T-cell (primary cell): ENCODE measurements around the gene ZNF484. TPM values are rescaled to one million over a fixed set of nuclear protein-coding genes. Genes with fewer than 3 reads are reported as not detected.
"Not testable (repeated sequence)": the region's sequence is repeated elsewhere in the genome, so short reads cannot be mapped to it uniquely, and the experiment has no call there.

Experiments
- ATAC-seq, 4 experiments: fragments of 200-7000 bp in 3 of 4; fragments of 150-1000 bp in 1 of 4; cut with Tn5 transposase; replicated peaks in 1 of 4; 1 replicate in 3 of 4; 2 replicates in 1 of 4; pipeline ENCODE4 v1.10.0; 2021; ENCODE audit warnings: moderate library complexity in 3 of 4, mild to moderate bottlenecking in 2 of 4, moderate number of reproducible peaks in 1 of 4
- CTCF ChIA-PET, 2 donors: fragments of 300-600 bp; sonication (Branson Sonifier 250); formaldehyde crosslinking; loops; one replicate each; lab custom pipeline; 2022; ENCODE audit warnings: antibody characterized with exemption in 2 of 2; lab: Charles Lee
- POLR2A ChIA-PET, 2 donors: fragments of 300-600 bp; sonication (Branson Sonifier 250); formaldehyde crosslinking; loops; one replicate each; lab custom pipeline; 2022; ENCODE audit warnings: antibody characterized with exemption in 2 of 2; lab: Charles Lee
- DNase-seq, 35 experiments: peaks; one replicate each; pipeline versions ENCODE4 v3.0.0 to v3.0.0-alpha.2; 2013 to 2023
- H3K27ac ChIP-seq: one replicate; pipeline ENCODE4 v1.5.1; 2013; ENCODE audit warnings: low read length
- H3K27me3 ChIP-seq, 2 experiments: replicated peaks in 1 of 2; 1 replicate in 1 of 2; 2 replicates in 1 of 2; pipeline versions ENCODE4 v1.6.1 to v1.7.0; 2013; ENCODE audit warnings: low read length in 1 of 2, mixed read lengths in 1 of 2; ENCODE audit not compliant: control insufficient read depth in 2 of 2, insufficient read depth in 2 of 2; ENCODE audit errors: extremely low read depth in 1 of 2
- H3K36me3 ChIP-seq, 2 donors: 1 replicate in 1 of 2; 2 replicates in 1 of 2; pipeline versions ENCODE4 v1.6.1 to v1.7.0; 2013; ENCODE audit warnings: low read length in 1 of 2; ENCODE audit not compliant: control insufficient read depth in 2 of 2, insufficient read depth in 1 of 2; ENCODE audit errors: extremely low read depth in 1 of 2
- H3K4me1 ChIP-seq, 2 experiments: 1 replicate in 1 of 2; 2 replicates in 1 of 2; pipeline versions ENCODE4 v1.6.1 to v1.7.0; 2013; ENCODE audit warnings: low read length in 2 of 2, mixed read lengths in 1 of 2; ENCODE audit not compliant: insufficient read depth in 2 of 2, control insufficient read depth in 1 of 2; ENCODE audit errors: extremely low read depth in 1 of 2
- H3K4me3 ChIP-seq, 2 donors: 1 replicate in 1 of 2; 2 replicates in 1 of 2; pipeline versions ENCODE4 v1.5.1 to v1.7.0; 2013; ENCODE audit warnings: mild to moderate bottlenecking in 2 of 2, low read length in 1 of 2, moderate library complexity in 1 of 2; ENCODE audit not compliant: control insufficient read depth in 1 of 2; ENCODE audit errors: extremely low read depth in 1 of 2
- H3K9me3 ChIP-seq: 2 replicates; pipeline ENCODE4 v1.7.0; 2013
- H3K27ac Mint-ChIP-seq, 2 donors: one replicate each; pipeline ENCODE4 v1.8.0; 2020 to 2021; ENCODE audit warnings: mild to moderate bottlenecking in 2 of 2, mixed read lengths in 2 of 2
- H3K27me3 Mint-ChIP-seq, 2 donors: one replicate each; pipeline ENCODE4 v1.8.0; 2021 to 2022; ENCODE audit warnings: mixed read lengths in 2 of 2
- H3K36me3 Mint-ChIP-seq: one replicate; pipeline ENCODE4 v1.8.0; 2021; ENCODE audit warnings: mixed read lengths
- H3K4me1 Mint-ChIP-seq, 3 donors: one replicate each; pipeline ENCODE4 v1.8.0; 2020 to 2022; ENCODE audit warnings: mixed read lengths in 3 of 3, mild to moderate bottlenecking in 1 of 3
- H3K4me3 Mint-ChIP-seq, 3 donors: one replicate each; pipeline ENCODE4 v1.8.0; 2020 to 2022; ENCODE audit warnings: mild to moderate bottlenecking in 3 of 3, mixed read lengths in 3 of 3, moderate library complexity in 3 of 3
- H3K9me3 Mint-ChIP-seq, 3 donors: one replicate each; pipeline ENCODE4 v1.8.0; 2020 to 2022; ENCODE audit warnings: mixed read lengths in 3 of 3
- WGBS: methylation state at CpG from one replicate; pipeline ENCODE4 v1.1.5; 2013; ENCODE audit warnings: missing lambda C conversion rate; ENCODE audit not compliant: insufficient coverage; 5-methylcytosine and 5-hydroxymethylcytosine counted together
- total RNA-seq, 35 experiments: library from RNA in 6 of 35; stranded (reverse) in 6 of 35; fragments of 120-200 nt in 1 of 35; gene quantifications; one replicate each; pipeline versions ENCODE4 v1.2.1 to v1.2.4 and lab custom pipeline; 2013 to 2026

The ZNF484 gene
- total RNA-seq, 5 donors from 2014 or later (not counting 1 experiment from before 2014, with no cell fraction given) = 14.2 to 17.4 (median 16.4) TPM

DNA sequence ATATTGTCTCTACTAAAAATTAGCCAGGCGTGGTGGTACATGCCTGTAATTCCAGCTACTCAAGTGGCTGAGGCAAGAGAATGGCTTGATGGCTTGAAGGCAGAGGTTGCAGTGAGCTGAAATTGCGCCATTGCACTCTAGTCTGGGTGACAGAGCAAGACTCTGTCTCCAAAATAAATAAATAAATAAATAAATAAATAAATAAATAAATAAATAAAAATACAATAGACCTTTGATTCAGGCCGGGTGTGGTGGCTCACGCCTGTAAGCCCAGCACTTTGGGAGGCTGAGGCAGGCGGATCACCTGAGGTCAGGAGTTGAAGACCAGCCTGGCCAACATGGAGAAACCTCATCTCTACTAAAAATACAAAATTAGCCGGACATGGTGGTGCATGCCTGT lies 29.1 kb downstream of the ZNF484 start:
- H3K27me3 ChIP-seq, DNase-seq, ATAC-seq, H3K27me3 Mint-ChIP-seq, H3K4me1 Mint-ChIP-seq, CTCF ChIA-PET, H3K4me3 Mint-ChIP-seq, POLR2A ChIA-PET, H3K4me1 ChIP-seq, H3K27ac ChIP-seq, H3K27ac Mint-ChIP-seq: not testable (repeated sequence)
- H3K9me3 Mint-ChIP-seq = peaks cover 10 to 43% (median 33%) of the 10 kb centered on the region in 3 donors
- no CpG with 5 or more reads among the region's 6 CpGs for WGBS
- Histone ChIP-seq H3K9me3 (peaks cover 29% of the 10 kb centered on the region), H3K4me3 (peak overlapping the region in 1 of 2 donors; percentile 38), H3K36me3 (peaks cover 4 to 51% of the 10 kb centered on the region in 2 donors)
- peaks cover 92% of the 10 kb centered on the region for H3K36me3 Mint-ChIP-seq

DNA sequence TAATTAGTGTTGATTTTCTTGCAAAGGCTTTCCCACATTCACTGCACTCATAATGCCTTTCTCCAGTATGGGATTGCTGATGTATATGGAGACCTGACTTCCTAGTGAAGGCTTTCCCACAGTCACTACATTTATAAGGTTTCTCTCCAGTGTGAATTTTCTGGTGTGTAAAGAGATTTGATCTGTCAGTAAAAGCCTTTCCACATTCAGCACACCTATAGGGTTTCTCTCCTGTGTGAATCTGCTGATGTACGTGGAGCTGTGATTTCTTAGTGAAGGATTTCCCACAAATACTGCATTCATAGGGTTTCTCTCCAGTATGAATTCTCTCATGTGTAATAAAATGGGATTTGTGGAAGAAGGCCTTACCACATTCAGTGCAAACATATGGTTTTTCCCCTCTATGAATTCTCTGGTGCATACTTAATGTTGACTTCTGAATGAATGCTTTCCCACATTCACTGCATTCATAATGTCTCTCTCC lies 31.1 kb downstream of the ZNF484 start:
- no peak overlapping the region for H3K4me3 ChIP-seq
- Mint-ChIP-seq H3K4me1 (peaks cover 0 to 7% (median 5%) of the 10 kb centered on the region in 3 donors), H3K27me3 (no peaks in the 10 kb centered on the region), H3K27ac (no peak overlapping the region), H3K4me3 (no peak overlapping the region), H3K9me3 (peaks cover 10 to 50% (median 40%) of the 10 kb centered on the region in 3 donors), H3K36me3 (peaks cover 89% of the 10 kb centered on the region)
- no peaks in the 10 kb centered on the region for H3K27me3 ChIP-seq
- no peak for ATAC-seq
- peaks cover 29% of the 10 kb centered on the region for H3K9me3 ChIP-seq
- H3K4me1 ChIP-seq = no peaks in the 10 kb centered on the region
- peaks cover 4 to 37% of the 10 kb centered on the region in 2 donors for H3K36me3 ChIP-seq
- WGBS = no CpG with 5 or more reads among the region's 1 CpG
- DNase-seq = no peak
- H3K27ac ChIP-seq = no peak overlapping the region
- ChIA-PET CTCF (no interaction called here), POLR2A (no interaction called here)

DNA sequence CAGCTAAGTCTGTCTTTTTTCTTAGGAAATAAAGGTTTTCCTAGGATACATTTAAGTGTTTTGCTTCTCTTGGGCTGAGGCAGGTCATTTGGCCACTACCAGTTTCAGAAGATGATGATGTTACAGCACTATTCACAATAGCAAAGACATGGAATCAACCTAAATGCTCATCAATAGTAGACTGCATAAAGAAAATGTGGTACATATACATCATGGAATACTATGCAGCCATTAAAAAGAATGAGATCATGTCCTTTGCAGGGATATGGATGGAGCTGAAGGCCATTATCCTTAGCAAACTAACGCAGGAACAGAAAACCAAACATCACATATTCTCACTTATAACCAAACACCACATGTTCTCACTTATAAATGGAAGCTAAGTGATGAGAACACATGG lies 39.4 kb downstream of the ZNF484 start:
- H3K27me3 Mint-ChIP-seq, H3K27ac Mint-ChIP-seq, H3K27ac ChIP-seq, POLR2A ChIA-PET, H3K9me3 ChIP-seq, CTCF ChIA-PET, H3K4me1 Mint-ChIP-seq, H3K36me3 ChIP-seq, H3K4me1 ChIP-seq, H3K4me3 Mint-ChIP-seq, H3K27me3 ChIP-seq, ATAC-seq, H3K4me3 ChIP-seq, DNase-seq: not testable (repeated sequence)
- H3K9me3 Mint-ChIP-seq = peaks cover 4 to 54% (median 37%) of the 10 kb centered on the region in 3 donors
- WGBS = no CpG with 5 or more reads among the region's 1 CpG
- peaks cover 25% of the 10 kb centered on the region for H3K36me3 Mint-ChIP-seq

DNA sequence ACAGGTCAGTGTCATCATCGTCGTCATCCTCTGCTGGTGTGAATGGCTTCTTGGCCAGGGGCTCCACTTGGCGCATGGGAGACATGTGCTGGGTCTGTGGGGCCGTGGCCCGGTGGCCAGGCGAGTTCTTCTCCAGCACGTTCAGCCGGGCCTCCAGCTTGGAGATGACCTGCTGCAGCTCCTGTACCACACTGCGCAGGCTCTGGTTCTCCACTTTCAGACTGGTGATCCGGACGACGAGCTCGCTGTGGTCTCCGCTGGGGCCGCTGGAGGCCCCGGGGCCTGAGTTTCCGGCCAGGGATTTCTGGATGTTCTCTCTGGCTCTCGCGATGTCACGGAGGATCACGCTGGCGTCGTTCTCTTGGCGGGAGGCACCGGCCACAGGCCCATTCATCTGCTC lies 40.6 kb downstream of the ZNF484 start:
- H3K4me1 ChIP-seq = no peaks in the 10 kb centered on the region
- peaks cover 2% of the 10 kb centered on the region for H3K9me3 ChIP-seq
- peaks cover 16% of the 10 kb centered on the region for H3K36me3 Mint-ChIP-seq
- ATAC-seq (no peak), DNase-seq (no peak)
- POLR2A ChIA-PET = no interaction called here
- whole genome bisulfite sequencing = 97% methylated on average over 25 of the region's 25 CpGs
- H3K9me3 Mint-ChIP-seq = peaks cover 9 to 59% (median 40%) of the 10 kb centered on the region in 3 donors
- H3K27me3 Mint-ChIP-seq = no peaks in the 10 kb centered on the region
- no peak overlapping the region for H3K4me3 ChIP-seq
- no peaks in the 10 kb centered on the region for H3K4me1 Mint-ChIP-seq
- CTCF ChIA-PET = no interaction called here
- H3K36me3 ChIP-seq = no peaks in the 10 kb centered on the region
- H3K27ac Mint-ChIP-seq = no peak overlapping the region
- H3K27me3 ChIP-seq = no peaks in the 10 kb centered on the region
- H3K4me3 Mint-ChIP-seq = no peak overlapping the region
- no peak overlapping the region for H3K27ac ChIP-seq

- H3K9me3 ChIP-seq = no peaks in the 10 kb centered on the region
- H3K27me3 ChIP-seq = peaks cover 0 to 2% of the 10 kb centered on the region in 2 experiments
- H3K4me3 Mint-ChIP-seq = no peak overlapping the region
- peaks cover 0 to 3% of the 10 kb centered on the region in 2 donors for H3K27me3 Mint-ChIP-seq
- H3K36me3 ChIP-seq = no peaks in the 10 kb centered on the region
- ATAC-seq (no peak), DNase-seq (no peak)
- POLR2A ChIA-PET = no interaction called here
- H3K9me3 Mint-ChIP-seq = peaks cover 5 to 20% (median 16%) of the 10 kb centered on the region in 3 donors
- H3K27ac Mint-ChIP-seq = no peak overlapping the region
- no peaks in the 10 kb centered on the region for H3K4me1 ChIP-seq
- 91% methylated on average over 1 of the region's 2 CpGs for WGBS
- CTCF ChIA-PET = interaction anchor here in 1 of 2 donors (0.5 kb wide), 1 partner anchor 280 kb away, joined by 3 read pairs; no protein-coding TSS in a partner anchor
- H3K36me3 Mint-ChIP-seq = no peaks in the 10 kb centered on the region
- no peaks in the 10 kb centered on the region for H3K4me1 Mint-ChIP-seq
- no peak overlapping the region for H3K4me3 ChIP-seq
- no peak overlapping the region for H3K27ac ChIP-seq
Measured at GRCh38 chr9:92829420-92829819, 48.4 kb downstream of the ZNF484 start.

DNA sequence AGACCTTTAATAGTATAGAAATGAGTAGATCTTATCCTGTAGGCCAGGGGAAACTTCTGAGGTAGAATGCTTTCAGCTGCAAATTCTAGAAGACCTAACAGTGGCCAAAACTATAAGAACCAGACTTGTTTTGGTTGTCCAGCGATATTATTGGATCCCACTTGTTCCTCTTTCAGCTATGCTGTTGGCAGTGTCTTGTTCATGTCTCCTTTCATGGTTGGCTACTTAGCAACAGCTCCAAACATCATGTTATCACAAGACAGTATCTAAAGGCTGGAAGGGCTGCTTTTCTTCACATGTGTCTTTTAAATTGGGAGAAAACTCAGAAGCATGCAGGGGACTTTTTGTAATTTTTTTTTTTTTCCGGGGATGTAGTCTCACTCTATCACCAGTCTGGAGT lies 52.8 kb downstream of the ZNF484 start:
- H3K27ac Mint-ChIP-seq, H3K9me3 ChIP-seq, H3K4me3 Mint-ChIP-seq, DNase-seq, ATAC-seq, H3K4me1 Mint-ChIP-seq, H3K27me3 ChIP-seq, H3K27ac ChIP-seq, CTCF ChIA-PET, POLR2A ChIA-PET, H3K9me3 Mint-ChIP-seq, H3K36me3 Mint-ChIP-seq, H3K36me3 ChIP-seq, H3K4me3 ChIP-seq, H3K4me1 ChIP-seq: not testable (repeated sequence)
- WGBS = 88% methylated on average over 1 of the region's 2 CpGs
- H3K27me3 Mint-ChIP-seq = peaks cover 4 to 11% of the 10 kb centered on the region in 2 donors

DNA sequence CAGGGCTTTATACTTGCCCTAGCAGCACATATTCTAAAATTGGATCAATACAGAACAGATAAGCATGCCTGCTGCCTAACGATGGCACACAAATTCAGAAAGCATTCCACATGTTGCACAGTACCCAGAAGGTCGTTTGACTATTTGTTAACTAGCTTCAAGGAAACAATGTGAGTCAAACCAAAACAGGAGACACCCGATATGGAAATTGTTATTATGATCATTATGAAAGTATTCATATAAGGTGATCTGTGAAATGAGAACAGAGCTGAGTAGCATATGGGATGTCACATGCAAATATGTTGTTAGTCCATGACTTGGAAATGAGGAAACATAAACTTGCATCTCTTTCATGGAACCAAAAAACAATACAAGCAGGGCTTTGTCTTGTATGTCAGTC lies 56.9 kb downstream of the ZNF484 start:
- Histone ChIP-seq H3K27ac (no peak overlapping the region), H3K4me3 (no peak overlapping the region), H3K36me3 (no peaks in the 10 kb centered on the region), H3K27me3 (peaks cover 0 to 9% of the 10 kb centered on the region in 2 experiments), H3K4me1 (no peaks in the 10 kb centered on the region), H3K9me3 (no peaks in the 10 kb centered on the region)
- CTCF ChIA-PET = no interaction called here
- Mint-ChIP-seq H3K4me1 (no peaks in the 10 kb centered on the region), H3K36me3 (no peaks in the 10 kb centered on the region), H3K27me3 (peaks cover 17 to 29% of the 10 kb centered on the region in 2 donors), H3K27ac (no peak overlapping the region), H3K9me3 (no peaks in the 10 kb centered on the region), H3K4me3 (no peak overlapping the region)
- 17% methylated on average over 1 of the region's 3 CpGs for WGBS
- DNase-seq (no peak), ATAC-seq (no peak)
- POLR2A ChIA-PET = no interaction called here
